Testis (tissue), 3 donors: Measurements from ENCODE around the gene PDZD7. TPM values are rescaled to one million over a fixed set of nuclear protein-coding genes. Genes with fewer than 3 reads are reported as not detected.

Experiments
- DNase-seq: peaks from one replicate; pipeline ENCODE4 v3.0.0-alpha.2; 2019
- H3K27ac ChIP-seq, 2 donors: fragments of 200-600 bp; sonication (generic); one replicate each; pipeline ENCODE4 v1.5.1; 2019
- H3K27me3 ChIP-seq: fragments of 200-600 bp; sonication (generic); one replicate; pipeline ENCODE4 v1.5.1; 2019
- H3K36me3 ChIP-seq: fragments of 200-600 bp; sonication (generic); one replicate; pipeline ENCODE4 v1.5.1; 2017; ENCODE audit warnings: low read depth; ENCODE audit errors: missing control alignments
- H3K4me1 ChIP-seq: fragments of 200-600 bp; sonication (generic); one replicate; pipeline ENCODE4 v1.5.1; 2019
- H3K4me3 ChIP-seq, 2 donors: fragments of 200-600 bp; sonication (generic); one replicate each; pipeline ENCODE4 v1.5.1; 2017 to 2019
- H3K9me3 ChIP-seq: fragments of 200-600 bp; sonication (generic); one replicate; pipeline ENCODE4 v1.5.1; 2017
- CTCF ChIP-seq, 3 experiments: fragments of 450-650 bp in 2 of 3; fragments of 200-600 bp in 1 of 3; sonication (generic) in 1 of 3; IDR thresholded peaks; one replicate each; pipeline ENCODE4 v1.5.1; 2016 to 2019; ENCODE audit warnings: antibody characterized with exemption in 3 of 3, mild to moderate bottlenecking in 2 of 3, moderate library complexity in 1 of 3
- POLR2A ChIP-seq: fragments of 450-650 bp; IDR thresholded peaks from one replicate; pipeline ENCODE4 v1.6.1; 2017; ENCODE audit warnings: antibody characterized with exemption, mild to moderate bottlenecking, moderate library complexity
- WGBS, 2 donors: methylation state at CpG; one replicate each; pipeline ENCODE4 v1.1.5; 2018; 5-methylcytosine and 5-hydroxymethylcytosine counted together
- intact Hi-C: fragments of 100-400 bp; cut with DNase I; formaldehyde crosslinking; loops from one replicate; pipeline ENCODE4 v1.15.1; 2023; ENCODE audit warnings: low total_unique reads
- polyA plus RNA-seq: library from polyadenylated mRNA; stranded (reverse); fragments of 350-450 nt; fragmentation: Illumina TruSeq; extraction: RNeasy Lipid Tissue Mini Kit (QIAGEN cat#74804); gene quantifications from one replicate; pipeline ENCODE4 v1.2.3, GENCODE V29; 2014; ENCODE audit warnings: low read depth, low replicate concordance; ENCODE audit not compliant: insufficient read depth
- total RNA-seq, 2 donors: library from RNA; depleted of rRNA; stranded (reverse); fragments of >200 nt; gene quantifications; one replicate each; pipeline ENCODE4 v1.2.3, GENCODE V29; 2016

PDZD7 gene
- total and polyA plus RNA-seq, 3 donors from 2014 or later: 1.6 to 3.5 (median 2.2) TPM

- WGBS, 2 donors: 91 to 95% methylated on average over 4 to 18 of the region's 18 CpGs
- Histone ChIP-seq H3K4me3 (no peak overlapping the region), H3K4me1 (peaks cover 40% of the 10 kb centered on the region), H3K27ac (no peak overlapping the region), H3K36me3 (no peaks in the 10 kb centered on the region), H3K9me3 (no peaks in the 10 kb centered on the region), H3K27me3 (no peaks in the 10 kb centered on the region)
- no peak for DNase-seq
- TF ChIP-seq POLR2A (no peak), CTCF (IDR thresholded peaks at IDR 0.05) (no peak)
- intact Hi-C loops: no loop called here
Measured at GRCh38 chr10:101003639-101004206, 27.2 kb downstream of the PDZD7 start.

- no peaks in the 10 kb centered on the region for H3K27me3 ChIP-seq
- WGBS, 2 donors: 80 to 86% methylated on average over 1 to 11 of the region's 11 CpGs
- intact Hi-C loops: no loop called here
- no peaks in the 10 kb centered on the region for H3K36me3 ChIP-seq
- TF ChIP-seq POLR2A (no peak), CTCF (IDR thresholded peaks at IDR 0.05) (no peak)
- DNase-seq: no peak
- peaks cover 39% of the 10 kb centered on the region for H3K4me1 ChIP-seq
- H3K9me3 ChIP-seq: no peaks in the 10 kb centered on the region
- peak overlapping the region in 1 of 2 donors; percentile 96 for H3K27ac ChIP-seq
- no peak overlapping the region for H3K4me3 ChIP-seq
Measured at GRCh38 chr10:101002456-101002855, 28.5 kb downstream of the PDZD7 start.

- DNase-seq: no peak
- Histone ChIP-seq H3K4me3 (no peak overlapping the region), H3K36me3 (no peaks in the 10 kb centered on the region), H3K9me3 (no peaks in the 10 kb centered on the region), H3K27ac (peak overlapping the region; percentile 96 to 99), H3K4me1 (peaks cover 35% of the 10 kb centered on the region), H3K27me3 (no peaks in the 10 kb centered on the region)
- TF ChIP-seq CTCF (IDR thresholded peaks at IDR 0.05): no peak
- no peak for TF ChIP-seq POLR2A
- 71 to 86% methylated on average over 3 to 5 of the region's 5 CpGs for WGBS, 2 donors
- intact Hi-C loops: no loop called here
Measured at GRCh38 chr10:101001659-101002035, 29.3 kb downstream of the PDZD7 start.

GRCh38 chr10:101000915-101001658 lies 29.8 kb downstream of the PDZD7 start:
- Histone ChIP-seq H3K27me3 (no peaks in the 10 kb centered on the region), H3K4me3 (peak overlapping the region; percentile 76 to 97), H3K36me3 (no peaks in the 10 kb centered on the region), H3K27ac (peak overlapping the region; percentile 96 to 99), H3K9me3 (no peaks in the 10 kb centered on the region), H3K4me1 (peaks cover 35% of the 10 kb centered on the region)
- WGBS, 2 donors: 19 to 35% methylated on average over 12 of the region's 12 CpGs
- TF ChIP-seq POLR2A (no peak), CTCF (IDR thresholded peaks at IDR 0.05) (no peak)
- DNase-seq: peak; percentile 92
- intact Hi-C loops: no loop called here
